Measurements from ENCODE around the gene BEX1.

DNA sequence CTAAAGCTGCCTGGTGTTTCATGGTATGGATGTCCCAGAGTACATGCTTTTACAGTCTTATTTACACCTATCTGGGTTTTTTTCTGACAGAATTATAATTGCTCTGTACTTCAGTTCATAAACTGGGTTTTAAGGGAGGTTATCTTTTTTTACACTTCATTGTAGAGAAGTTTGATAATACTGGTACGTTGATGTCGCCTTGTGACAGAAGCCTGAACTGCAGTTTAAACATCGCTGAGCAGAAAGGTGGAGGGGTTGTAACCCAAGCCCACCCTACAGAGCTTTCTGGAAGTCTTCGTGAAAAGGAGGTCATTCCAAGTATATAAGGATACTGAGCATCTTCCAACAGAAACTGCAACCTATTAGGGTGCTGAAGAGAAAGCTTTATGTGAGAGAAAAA lies 46.4 kb downstream of the BEX1 start:
- TF ChIP-seq CTCF (IDR thresholded peaks at IDR 0.05) (no peak), POLR2A (IDR thresholded peaks at IDR 0.05) (no peak), POLR2AphosphoS5 (IDR thresholded peaks at IDR 0.05) (no peak)

Data from upper lobe of left lung (tissue), 4 donors.